ENCODE results near the gene DCST1. TPM values are rescaled to one million over a fixed set of nuclear protein-coding genes. Genes with fewer than 3 reads are reported as not detected.

The DCST1 gene
- total and polyA plus RNA-seq, 2 of the 8 experiments (the other 6 are each of a cell fraction or from before 2014, with no cell fraction given), result not detected

DNA sequence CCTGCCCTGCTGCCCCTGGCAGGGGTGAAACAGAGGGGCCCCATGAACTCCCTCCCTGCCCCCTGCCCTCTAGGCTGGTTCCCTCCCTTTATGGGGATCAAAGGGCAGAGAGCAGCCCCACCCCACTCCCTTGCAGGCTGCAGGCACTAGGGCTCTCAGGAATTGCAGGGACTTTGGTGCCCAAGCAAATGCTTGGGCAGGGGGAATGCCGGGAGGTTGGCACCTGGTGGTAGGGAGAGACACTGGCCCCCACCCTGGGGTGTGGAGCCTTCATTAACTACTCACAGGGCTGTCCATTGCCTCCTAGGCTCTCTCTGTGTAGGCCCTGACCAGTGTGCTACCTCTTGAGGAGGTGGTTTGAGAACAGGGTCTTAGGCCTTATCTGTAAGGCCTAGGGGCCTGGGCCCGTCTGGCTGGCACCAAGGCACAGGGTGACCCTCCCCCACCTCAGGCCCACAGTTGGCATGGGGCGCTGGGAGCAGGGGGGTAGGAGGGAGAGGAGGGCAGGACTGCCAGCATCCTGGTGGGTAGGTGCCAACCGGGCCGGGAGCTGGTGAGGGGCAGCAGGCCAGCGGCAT, 26.3 kb upstream of the DCST1 start (continued):
- TF ChIP-seq SP4 (IDR thresholded peaks at IDR 0.05; ENCODE audit: low read length), result no peak
- TF ChIP-seq SUZ12 (IDR thresholded peaks at IDR 0.05; ENCODE audit: low read length), result no peak
- TF ChIP-seq BACH1 (IDR thresholded peaks at IDR 0.05; ENCODE audit: low read length), result no peak
- TF ChIP-seq CBX5 (IDR thresholded peaks at IDR 0.05; ENCODE audit: low read depth, low read length), result no peak
